GM12878 (cell line): Measurements from ENCODE around the gene ADAP1. TPM values are rescaled to one million over a fixed set of nuclear protein-coding genes. Genes with fewer than 3 reads are reported as not detected.

Experiments
- ATAC-seq: fragments of 200-7000 bp; cut with Tn5 transposase; 3 replicates; pipeline ENCODE4 v1.9.1; 2020; ENCODE audit warnings: mild to moderate bottlenecking, moderate library complexity
- BruUV-seq: library from RNA; stranded (reverse); fragments of 400-500 nt; replicated peaks from 2 replicates; lab custom pipeline; 2021; lab: Mats Ljungman, UMichigan
- CTCF ChIA-PET: fragments of 300-600 bp; sonication (Branson Sonifier 250); formaldehyde crosslinking; extraction: SDS; loops from one replicate; lab custom pipeline; 2021; ENCODE audit warnings: inconsistent platforms; lab: Yijun Ruan, JAX
- POLR2A ChIA-PET: fragments of 350-600 bp; formaldehyde crosslinking; extraction: SDS; loops from one replicate; lab custom pipeline; 2021; ENCODE audit warnings: inconsistent platforms; lab: Charles Lee
- RAD21 ChIA-PET: fragments of 300-600 bp; sonication (Branson Sonifier 250); formaldehyde crosslinking; loops from one replicate; lab custom pipeline; 2023; ENCODE audit warnings: antibody characterized with exemption; ENCODE audit not compliant: unreplicated experiment; lab: Charles Lee
- SMC1A ChIA-PET: fragments of 300-600 bp; sonication (Branson Sonifier 250); formaldehyde crosslinking; loops from one replicate; lab custom pipeline; 2023; ENCODE audit not compliant: unreplicated experiment, uncharacterized antibody; lab: Charles Lee
- DNase-seq: peaks from one replicate; pipeline ENCODE4 v3.0.0-alpha.2; 2011; ENCODE audit warnings: low read depth, low spot score
- FAIRE-seq: peaks from 3 replicates; lab custom pipeline; 2011; peaks lifted over from hg19 to GRCh38; lab: Jason Lieb, UNC
- H2AFZ ChIP-seq: 2 replicates; pipeline ENCODE4 v1.6.0; 2011; ENCODE audit warnings: low read depth, low read length, control low read depth; ENCODE audit not compliant: control insufficient read depth
- H3K27ac ChIP-seq: 2 replicates; pipeline ENCODE4 v1.5.1; 2011; ENCODE audit warnings: control low read depth; ENCODE audit not compliant: control insufficient read depth, insufficient read depth
- H3K27me3 ChIP-seq, 2 experiments: replicated peaks in 1 of 2; 2 replicates each; pipeline versions ENCODE4 v1.6.0 to v1.6.1; 2011; ENCODE audit warnings: low read length in 1 of 2; ENCODE audit not compliant: control insufficient read depth in 2 of 2, insufficient read depth in 2 of 2
- H3K36me3 ChIP-seq, 2 experiments: 2 replicates each; pipeline ENCODE4 v1.5.1; 2011; ENCODE audit warnings: low read length in 1 of 2; ENCODE audit not compliant: control insufficient read depth in 2 of 2, insufficient read depth in 2 of 2
- H3K4me1 ChIP-seq: 2 replicates; pipeline ENCODE4 v1.6.1; 2011; ENCODE audit warnings: mild to moderate bottlenecking, low read length, moderate library complexity, mixed read lengths; ENCODE audit not compliant: control insufficient read depth, insufficient read depth
- H3K4me2 ChIP-seq: 2 replicates; pipeline ENCODE4 v1.6.0; 2011; ENCODE audit warnings: control low read depth; ENCODE audit not compliant: control insufficient read depth, insufficient read depth
- H3K4me3 ChIP-seq: fragments of 200-600 bp; sonication (generic); 2 replicates; pipeline ENCODE4 v1.5.1; 2016
- H3K79me2 ChIP-seq: 2 replicates; pipeline ENCODE4 v1.6.0; 2011; ENCODE audit warnings: low read length; ENCODE audit not compliant: control insufficient read depth, insufficient read depth
- H3K9ac ChIP-seq: 2 replicates; pipeline ENCODE4 v1.8.0; 2011; ENCODE audit warnings: low read length, control low read depth, mixed read lengths; ENCODE audit not compliant: control insufficient read depth, insufficient read depth
- H3K9me3 ChIP-seq: replicated peaks from 3 replicates; pipeline ENCODE4 v1.5.1; 2011; ENCODE audit warnings: mild to moderate bottlenecking, low read length; ENCODE audit not compliant: control insufficient read depth, insufficient read depth
- H4K20me1 ChIP-seq: 2 replicates; pipeline ENCODE4 v1.6.0; 2011; ENCODE audit not compliant: control insufficient read depth, insufficient read depth
- BMI1 ChIP-seq: fragments of 450-650 bp; IDR thresholded peaks from 2 replicates; pipeline ENCODE4 v1.6.1; 2016; ENCODE audit warnings: mild to moderate bottlenecking, moderate library complexity, borderline replicate concordance
- E2F4 ChIP-seq: IDR thresholded peaks from 2 replicates; pipeline ENCODE4 v1.6.1; 2012; ENCODE audit warnings: low read depth, low read length, improper control_type of control experiment
- MTA3 ChIP-seq: IDR thresholded peaks from 2 replicates; pipeline ENCODE4 v1.6.1; 2012; ENCODE audit warnings: low read length, inconsistent platforms, borderline replicate concordance
- NFXL1 ChIP-seq: fragments of 450-650 bp; IDR thresholded peaks from 2 replicates; pipeline ENCODE4 v1.6.1; 2017; ENCODE audit warnings: antibody characterized with exemption, mild to moderate bottlenecking, borderline replicate concordance
- RELA ChIP-seq: fragments of 450-650 bp; IDR thresholded peaks from 2 replicates; pipeline ENCODE4 v1.8.0; 2014; ENCODE audit warnings: borderline replicate concordance; ENCODE audit not compliant: partially characterized antibody
- TCF12 ChIP-seq: IDR thresholded peaks from 2 replicates; pipeline ENCODE4 v1.6.1; 2011; ENCODE audit warnings: low read depth, mild to moderate bottlenecking, low read length
- YBX1 ChIP-seq: fragments of 450-650 bp; IDR thresholded peaks from 2 replicates; pipeline ENCODE4 v1.6.1; 2016; ENCODE audit warnings: antibody characterized with exemption
- YY1 ChIP-seq: IDR thresholded peaks from 2 replicates; pipeline ENCODE4 v1.6.1; 2011; ENCODE audit warnings: low read depth, mild to moderate bottlenecking, low read length
- ZNF592 ChIP-seq: fragments of 450-650 bp; IDR thresholded peaks from 2 replicates; pipeline ENCODE4 v1.6.1; 2017; ENCODE audit warnings: mild to moderate bottlenecking, moderate library complexity
- ZZZ3 ChIP-seq: IDR thresholded peaks from 2 replicates; pipeline ENCODE4 v1.6.1; 2011; ENCODE audit warnings: low read depth; ENCODE audit not compliant: control insufficient read depth, insufficient read length
- WGBS: methylation state at CpG from one replicate; pipeline ENCODE4 v1.1.6; 2016; ENCODE audit warnings: low lambda C conversion rate; ENCODE audit not compliant: insufficient replicate concordance, insufficient coverage; ENCODE audit errors: missing lambda C conversion rate; 5-methylcytosine and 5-hydroxymethylcytosine counted together
- in situ Hi-C: fragments of 300-500 bp; cut with MboI; formaldehyde crosslinking; loops from 9 replicates; pipeline ENCODE4 v1.14.3; 2018; ENCODE audit warnings: mixed read lengths
- intact Hi-C: fragments of 100-400 bp; cut with micrococcal nuclease; formaldehyde crosslinking; loops from one replicate; pipeline ENCODE4 v1.14.2; 2022; ENCODE audit not compliant: unreplicated experiment
- polyA plus RNA-seq, 11 experiments: library from polyadenylated mRNA; depleted of rRNA in 4 of 11; unstranded in 6 of 11; stranded (reverse) in 5 of 11; fragments of >200 nt; fragmentation: Nextera tagmentation in 4 of 11; fragmentation: Illumina TruSeq in 1 of 11; extraction: Ambion mirVana in 4 of 11; extraction: Trizol in 1 of 11; gene quantifications; 1 replicate in 1 of 11; 2 replicates in 10 of 11; pipeline versions ENCODE4 v1.2.1 to v1.2.3, GENCODE V29; 2011 to 2016; ENCODE audit warnings: inconsistent platforms in 2 of 11, missing spikeins in 2 of 11, low read depth in 1 of 11
- total RNA-seq, 4 experiments: library from RNA; depleted of rRNA in 3 of 4; stranded (reverse); fragments of >200 nt in 3 of 4; fragmentation: Illumina TruSeq in 1 of 4; extraction: Trizol in 1 of 4; gene quantifications; 2 replicates each; pipeline versions ENCODE4 v1.2.1 to v1.2.3, GENCODE V29; 2013 to 2021

The ADAP1 gene
- total and polyA plus RNA-seq, 10 of the 15 experiments (the other 5 are each of a cell fraction or from before 2014, with no cell fraction given), result 0.22 to 44.2 (median 22.0) TPM; not detected in 1

DNA sequence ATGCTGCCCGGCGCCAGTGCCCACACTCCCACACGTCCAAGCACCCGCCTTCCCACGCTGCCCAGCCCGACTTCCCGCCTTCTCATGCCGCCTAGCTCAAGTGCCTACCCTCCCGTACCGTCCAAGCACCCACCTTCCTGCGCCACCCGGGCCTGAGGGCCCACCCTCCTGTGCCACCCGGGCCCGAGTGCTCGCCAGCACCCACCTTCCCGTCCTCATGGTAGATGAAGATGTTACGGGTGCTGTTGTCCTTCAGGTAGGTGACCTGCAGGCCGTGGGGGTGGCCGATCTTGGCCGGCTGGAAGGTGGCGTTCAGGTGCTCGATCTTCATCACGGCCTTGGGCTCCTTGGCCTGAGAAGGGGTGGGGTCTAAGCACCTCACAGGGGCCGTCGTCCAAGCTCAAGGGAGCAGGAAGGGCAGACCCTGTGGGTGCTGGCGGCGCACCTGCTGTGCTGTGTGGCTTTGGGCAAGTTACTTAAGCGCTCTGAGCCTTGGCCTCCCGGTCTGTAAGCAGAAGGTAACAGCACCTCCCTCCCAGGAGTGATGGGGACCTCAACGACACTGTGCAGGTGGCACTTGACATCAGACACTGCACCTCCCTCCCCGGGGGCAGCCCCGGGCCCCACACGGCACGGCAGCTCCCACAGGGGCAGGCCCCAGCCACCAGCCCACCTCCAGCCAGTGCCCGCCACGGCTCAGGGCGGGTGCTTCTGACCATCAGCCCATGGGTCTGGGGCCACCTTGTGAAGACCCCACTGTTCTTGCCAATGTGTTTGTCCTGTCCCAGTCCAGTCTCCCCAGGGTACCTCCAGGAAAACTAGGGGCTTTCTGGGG, 50.3 kb downstream of the ADAP1 start:
- no peak overlapping the region for H3K4me2 ChIP-seq
- H3K4me1 ChIP-seq, result no peaks in the 10 kb centered on the region; the same call in 1 of the 2 replicates
- DNase-seq (no peak), ATAC-seq (no peak), FAIRE-seq (no peak)
- intact Hi-C loops, result loop anchor here (10.0 kb wide), 1 partner anchor 161 kb away; no protein-coding TSS in a partner anchor
- no peaks in the 10 kb centered on the region for H3K79me2 ChIP-seq
- ChIA-PET CTCF (no interaction called here), POLR2A (interaction anchor here (0.6 kb wide), 1 partner anchor 28 kb away, joined by 3 read pairs; the partner anchor contains the start of gene GET4), SMC1A (no interaction called here), RAD21 (no interaction called here)
- in situ Hi-C loops, result no loop called here
- H3K9ac ChIP-seq, result no peak overlapping the region
- H3K27ac ChIP-seq, result no peak overlapping the region
- no TSS peak for BruUV-seq
- H3K27me3 ChIP-seq, result no peaks in the 10 kb centered on the region
- 87% methylated on average over 37 of the region's 37 CpGs for WGBS
- peaks cover 0 to 19% of the 10 kb centered on the region in 2 experiments; a peak in 2 of 4 replicates for H3K36me3 ChIP-seq
- TF ChIP-seq MTA3 (no peak), BMI1 (no peak), YY1 (no peak), NFXL1 (no peak), TCF12 (no peak), E2F4 (no peak), ZZZ3 (no peak), YBX1 (no peak), ZNF592 (no peak), RELA (no peak)
- H3K4me3 ChIP-seq, result no peak overlapping the region
- H2AFZ ChIP-seq, result no peak overlapping the region
- no peaks in the 10 kb centered on the region for H3K9me3 ChIP-seq
- H4K20me1 ChIP-seq, result no peaks in the 10 kb centered on the region
